GM12873 (cell line): ENCODE measurements around the gene EYS.

Experiments
- TF ChIP-seq, protein P1 (sequence below): IDR thresholded peaks from 2 replicates; pipeline ENCODE4 v1.5.1; 2012; ENCODE audit warnings: low read depth, mild to moderate bottlenecking, moderate library complexity, low read length, control low read depth; ENCODE audit not compliant: insufficient read depth; ENCODE audit errors: missing control alignments

The EYS gene

GRCh38 chr6:64299176-64299575 lies 1407.8 kb downstream of the EYS start:
- TF ChIP-seq, protein P1, sequence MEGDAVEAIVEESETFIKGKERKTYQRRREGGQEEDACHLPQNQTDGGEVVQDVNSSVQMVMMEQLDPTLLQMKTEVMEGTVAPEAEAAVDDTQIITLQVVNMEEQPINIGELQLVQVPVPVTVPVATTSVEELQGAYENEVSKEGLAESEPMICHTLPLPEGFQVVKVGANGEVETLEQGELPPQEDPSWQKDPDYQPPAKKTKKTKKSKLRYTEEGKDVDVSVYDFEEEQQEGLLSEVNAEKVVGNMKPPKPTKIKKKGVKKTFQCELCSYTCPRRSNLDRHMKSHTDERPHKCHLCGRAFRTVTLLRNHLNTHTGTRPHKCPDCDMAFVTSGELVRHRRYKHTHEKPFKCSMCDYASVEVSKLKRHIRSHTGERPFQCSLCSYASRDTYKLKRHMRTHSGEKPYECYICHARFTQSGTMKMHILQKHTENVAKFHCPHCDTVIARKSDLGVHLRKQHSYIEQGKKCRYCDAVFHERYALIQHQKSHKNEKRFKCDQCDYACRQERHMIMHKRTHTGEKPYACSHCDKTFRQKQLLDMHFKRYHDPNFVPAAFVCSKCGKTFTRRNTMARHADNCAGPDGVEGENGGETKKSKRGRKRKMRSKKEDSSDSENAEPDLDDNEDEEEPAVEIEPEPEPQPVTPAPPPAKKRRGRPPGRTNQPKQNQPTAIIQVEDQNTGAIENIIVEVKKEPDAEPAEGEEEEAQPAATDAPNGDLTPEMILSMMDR = no peak

GRCh38 chr6:64294034-64294433 lies 1413.0 kb downstream of the EYS start:
- TF ChIP-seq, protein P1 = no peak

DNA sequence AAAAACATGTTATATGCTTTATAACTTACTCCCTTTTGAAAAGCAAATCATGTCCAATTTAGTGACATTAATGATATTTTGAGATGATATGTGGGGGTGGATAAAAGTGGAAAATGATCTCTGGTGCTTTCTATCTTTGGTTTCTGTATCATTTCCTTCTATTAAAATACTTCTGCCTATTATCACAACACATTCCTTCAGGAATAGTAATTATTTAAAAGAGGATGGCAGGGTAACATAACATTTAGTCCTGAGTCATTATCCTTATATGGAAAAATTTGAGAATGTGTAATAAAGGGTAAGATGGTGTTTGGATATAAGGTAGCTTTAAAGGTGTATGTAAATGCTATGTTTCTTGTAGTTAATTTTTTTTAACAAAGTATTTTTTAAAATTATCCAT lies 1413.7 kb downstream of the EYS start:
- TF ChIP-seq, protein P1 = no peak

GRCh38 chr6:64290867-64291266 lies 1416.2 kb downstream of the EYS start:
- TF ChIP-seq, protein P1 = no peak

- TF ChIP-seq, protein P1 = no peak
Observed at GRCh38 chr6:64289931-64290330, 1417.1 kb downstream of the EYS start.

DNA sequence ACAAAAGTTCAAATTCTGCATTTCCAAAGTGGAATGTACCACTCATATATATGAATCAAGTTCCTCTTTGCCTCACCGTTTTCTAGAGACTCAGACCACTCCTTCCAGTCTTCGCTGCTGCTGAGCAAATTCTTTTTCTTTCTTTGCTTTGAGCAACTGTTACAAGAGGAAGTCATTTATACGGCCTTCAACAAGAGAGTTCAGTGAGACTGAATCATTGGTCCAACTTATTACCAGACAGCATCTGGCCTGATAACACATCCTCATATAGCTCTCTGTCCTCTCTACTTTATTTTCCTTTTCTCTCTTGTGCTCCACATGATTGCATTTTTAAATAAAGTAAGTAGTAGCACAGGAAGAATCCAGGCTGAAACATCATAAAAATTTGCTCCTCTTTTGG lies 1418.7 kb downstream of the EYS start:
- TF ChIP-seq, protein P1 = no peak

- TF ChIP-seq, protein P1 = no peak
Observed at GRCh38 chr6:64281167-64281566, 1425.9 kb downstream of the EYS start.

GRCh38 chr6:64280569-64280968 lies 1426.5 kb downstream of the EYS start:
- TF ChIP-seq, protein P1 = peak; percentile 33
